RWPE2 (cell line): ENCODE data around the gene MYOZ2.

Source experiments
- ATAC-seq: fragments of 200-7000 bp; cut with Tn5 transposase; 3 replicates; pipeline ENCODE4 v1.9.1; 2021; ENCODE audit warnings: low read depth
- DNase-seq: peaks from one replicate; pipeline ENCODE4 v3.0.0-alpha.2; 2020; ENCODE audit warnings: low spot score
- H3K27ac ChIP-seq: fragments of 450-650 bp; 2 replicates; pipeline ENCODE4 v1.5.1; 2017; ENCODE audit warnings: mild to moderate bottlenecking; ENCODE audit not compliant: poor library complexity, severe bottlenecking
- H3K27me3 ChIP-seq: fragments of 250-450 bp; sonication (Bioruptor Pico); 2 replicates; pipeline ENCODE4 v1.5.1; 2021; ENCODE audit warnings: mild to moderate bottlenecking, moderate library complexity; ENCODE audit not compliant: insufficient read depth, poor library complexity, severe bottlenecking
- H3K36me3 ChIP-seq: fragments of 250-450 bp; sonication (Bioruptor Pico); 2 replicates; pipeline ENCODE4 v1.5.1; 2020; ENCODE audit warnings: low read depth, mild to moderate bottlenecking, moderate library complexity
- H3K4me1 ChIP-seq: fragments of 250-450 bp; sonication (Bioruptor Pico); 2 replicates; pipeline ENCODE4 v1.5.1; 2021; ENCODE audit warnings: mild to moderate bottlenecking, moderate library complexity; ENCODE audit not compliant: insufficient read depth, poor library complexity, severe bottlenecking
- H3K4me3 ChIP-seq: fragments of 250-450 bp; sonication (Bioruptor Pico); 2 replicates; pipeline ENCODE4 v1.5.1; 2021; ENCODE audit warnings: mild to moderate bottlenecking, moderate library complexity; ENCODE audit not compliant: severe bottlenecking
- H3K9me3 ChIP-seq: fragments of 250-450 bp; sonication (Bioruptor Pico); 2 replicates; pipeline ENCODE4 v1.5.1; 2021; ENCODE audit warnings: mild to moderate bottlenecking, moderate library complexity; ENCODE audit not compliant: severe bottlenecking
- CTCF ChIP-seq: fragments of 450-650 bp; IDR thresholded peaks from one replicate; pipeline ENCODE4 v1.5.1; 2017; ENCODE audit warnings: mild to moderate bottlenecking, moderate library complexity; ENCODE audit not compliant: poor library complexity, severe bottlenecking

The MYOZ2 gene

DNA sequence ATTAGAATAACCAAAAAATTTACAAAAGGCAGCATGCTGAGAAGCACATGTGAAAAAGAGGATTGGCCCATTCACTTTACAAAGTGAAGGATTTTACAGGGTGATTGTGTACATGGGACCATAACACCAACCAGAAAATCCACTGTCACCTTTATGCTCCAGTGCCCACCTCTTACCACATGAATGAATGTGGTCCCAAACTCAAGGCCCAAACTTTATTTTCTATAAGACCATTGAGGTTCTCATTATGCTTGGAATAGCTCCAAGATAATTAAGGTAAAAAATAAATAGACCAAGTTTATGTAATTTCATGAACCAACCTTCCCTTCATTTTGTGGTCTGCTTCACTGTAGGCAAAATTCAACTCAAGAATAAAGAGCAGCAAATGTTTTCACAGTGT, 24.3 kb upstream of the MYOZ2 start:
- TF ChIP-seq CTCF = no peak
- ATAC-seq (no peak), DNase-seq (no peak)
- Histone ChIP-seq H3K4me1 (peaks cover 18% of the 10 kb centered on the region), H3K27me3 (no peaks in the 10 kb centered on the region), H3K9me3 (no peaks in the 10 kb centered on the region), H3K4me3 (no peak overlapping the region), H3K36me3 (no peaks in the 10 kb centered on the region), H3K27ac (no peak overlapping the region)

GRCh38 chr4:119113033-119113655, 22.5 kb upstream of the MYOZ2 start:
- peak; percentile 98 for ATAC-seq
- Histone ChIP-seq H3K4me1 (peaks cover 19% of the 10 kb centered on the region), H3K27ac (peak overlapping the region; percentile 81), H3K36me3 (no peaks in the 10 kb centered on the region), H3K4me3 (no peak overlapping the region), H3K9me3 (no peaks in the 10 kb centered on the region), H3K27me3 (no peaks in the 10 kb centered on the region)
- no peak for DNase-seq
- TF ChIP-seq CTCF = no peak

GRCh38 chr4:119116021-119116420, 19.6 kb upstream of the MYOZ2 start:
- no peaks in the 10 kb centered on the region for H3K27me3 ChIP-seq
- DNase-seq (no peak), ATAC-seq (no peak)
- no peak overlapping the region for H3K27ac ChIP-seq
- H3K36me3 ChIP-seq = no peaks in the 10 kb centered on the region
- TF ChIP-seq CTCF = no peak
- no peaks in the 10 kb centered on the region for H3K9me3 ChIP-seq
- no peak overlapping the region for H3K4me3 ChIP-seq
- peaks cover 21% of the 10 kb centered on the region for H3K4me1 ChIP-seq

- Histone ChIP-seq H3K27ac (no peak overlapping the region), H3K9me3 (no peaks in the 10 kb centered on the region), H3K4me3 (no peak overlapping the region), H3K4me1 (peaks cover 21% of the 10 kb centered on the region), H3K36me3 (no peaks in the 10 kb centered on the region), H3K27me3 (no peaks in the 10 kb centered on the region)
- no peak for TF ChIP-seq CTCF
- no peak for ATAC-seq
- DNase-seq = no peak
Measured at GRCh38 chr4:119116925-119117900, 18.4 kb upstream of the MYOZ2 start.
